A673 (cell line): ENCODE data around the gene ADO. TPM values are rescaled to one million over a fixed set of nuclear protein-coding genes. Genes with fewer than 3 reads are reported as not detected.

Source experiments
- BruUV-seq: library from RNA; stranded (reverse); fragments of 400-500 nt; replicated peaks from 2 replicates; lab custom pipeline; 2021; lab: Mats Ljungman, UMichigan
- CTCF ChIA-PET: fragments of 300-600 bp; sonication (Branson Sonifier 250); formaldehyde crosslinking; loops from one replicate; lab custom pipeline; 2022; ENCODE audit warnings: antibody characterized with exemption; lab: Charles Lee
- POLR2A ChIA-PET: fragments of 300-600 bp; sonication (Branson Sonifier 250); formaldehyde crosslinking; loops from one replicate; lab custom pipeline; 2022; ENCODE audit warnings: antibody characterized with exemption; ENCODE audit not compliant: low non-redundant PET; lab: Charles Lee
- DNase-seq: peaks from one replicate; pipeline ENCODE4 v3.0.0-alpha.2; 2015; ENCODE audit warnings: low spot score
- H3K27ac ChIP-seq: fragments of 200-600 bp; sonication (generic); 2 replicates; pipeline ENCODE4 v1.5.1; 2016; ENCODE audit warnings: mixed run types, low read depth, mild to moderate bottlenecking, mixed read lengths, antibody characterized with exemption, low read length; ENCODE audit not compliant: poor library complexity, severe bottlenecking
- H3K27me3 ChIP-seq: fragments of 200-600 bp; sonication (generic); replicated peaks from 2 replicates; pipeline ENCODE4 v1.6.1; 2017; ENCODE audit warnings: mixed run types, low read depth, mild to moderate bottlenecking, mixed read lengths, antibody characterized with exemption, low read length; ENCODE audit not compliant: insufficient read depth, poor library complexity
- H3K36me3 ChIP-seq: fragments of 200-600 bp; sonication (generic); 2 replicates; pipeline ENCODE4 v1.6.1; 2016; ENCODE audit warnings: mixed run types, mild to moderate bottlenecking, mixed read lengths, antibody characterized with exemption, low read length; ENCODE audit not compliant: insufficient read depth, poor library complexity, severe bottlenecking
- H3K4me1 ChIP-seq: fragments of 200-600 bp; sonication (generic); 2 replicates; pipeline ENCODE4 v1.6.1; 2017; ENCODE audit warnings: mixed run types, mild to moderate bottlenecking, mixed read lengths, antibody characterized with exemption, low read length; ENCODE audit not compliant: insufficient read depth, poor library complexity, severe bottlenecking
- H3K4me3 ChIP-seq: fragments of 200-600 bp; sonication (generic); 2 replicates; pipeline ENCODE4 v1.5.1; 2016; ENCODE audit warnings: low read depth, mixed run types, mild to moderate bottlenecking, mixed read lengths, low read length; ENCODE audit not compliant: poor library complexity, severe bottlenecking
- H3K9me3 ChIP-seq: fragments of 200-600 bp; sonication (generic); 2 replicates; pipeline ENCODE4 v1.6.1; 2016; ENCODE audit warnings: mixed run types, low read depth, mild to moderate bottlenecking, mixed read lengths, antibody characterized with exemption, low read length; ENCODE audit not compliant: poor library complexity, severe bottlenecking
- EZH2 ChIP-seq: fragments of 200-600 bp; sonication (generic); IDR thresholded peaks from 2 replicates; pipeline ENCODE4 v1.6.1; 2017; ENCODE audit warnings: borderline replicate concordance, low read depth, mild to moderate bottlenecking, mixed read lengths, antibody characterized with exemption, low read length; ENCODE audit not compliant: poor library complexity, severe bottlenecking
- intact Hi-C: fragments of 100-400 bp; cut with micrococcal nuclease; formaldehyde crosslinking; loops from one replicate; pipeline ENCODE4 v1.10.0; 2022; ENCODE audit not compliant: unreplicated experiment
- total RNA-seq: library from RNA; stranded (reverse); gene quantifications from 2 replicates; pipeline ENCODE4 v1.2.3, GENCODE V29; 2021
- TF ChIP-seq, protein P1 (sequence below): fragments of 300-800, 200-600 bp; sonication (generic); conservative IDR thresholded peaks from 2 replicates; pipeline ENCODE4 v1.5.1; 2017; ENCODE audit warnings: low read depth, mild to moderate bottlenecking, antibody characterized with exemption, low read length, moderate library complexity, mixed read lengths

Gene ADO
- total RNA-seq, 1 experiment from 2014 or later, result 38.4 TPM

DNA sequence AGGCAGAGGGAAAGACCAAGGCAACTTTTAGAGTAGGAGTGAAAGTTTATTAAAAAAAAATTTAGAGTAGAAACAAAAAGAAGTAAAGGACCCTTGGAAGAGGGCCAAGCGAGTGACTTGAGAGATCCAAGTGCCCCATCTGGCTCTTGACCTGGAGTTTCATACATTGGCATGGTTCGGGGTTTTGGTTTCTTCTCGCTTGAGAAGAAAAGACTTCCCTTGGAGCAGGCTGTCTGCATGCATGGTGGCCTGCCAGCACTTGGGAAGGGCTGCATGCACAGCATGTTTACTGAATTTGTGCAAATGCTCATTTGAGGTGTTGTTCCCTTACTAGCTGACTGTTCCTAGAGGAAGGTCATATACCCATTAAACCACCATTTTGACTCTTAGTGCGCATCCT is 8.8 kb upstream of the ADO start:
- Histone ChIP-seq H3K9me3 (no peaks in the 10 kb centered on the region), H3K27ac (no peak overlapping the region), H3K36me3 (no peaks in the 10 kb centered on the region), H3K4me1 (no peaks in the 10 kb centered on the region), H3K4me3 (no peak overlapping the region), H3K27me3 (no peaks in the 10 kb centered on the region)
- intact Hi-C loops, result no loop called here
- no TSS peak for BruUV-seq
- POLR2A ChIA-PET, result no interaction called here
- CTCF ChIA-PET, result no interaction called here
- TF ChIP-seq EZH2, result no peak
- TF ChIP-seq, protein P1, sequence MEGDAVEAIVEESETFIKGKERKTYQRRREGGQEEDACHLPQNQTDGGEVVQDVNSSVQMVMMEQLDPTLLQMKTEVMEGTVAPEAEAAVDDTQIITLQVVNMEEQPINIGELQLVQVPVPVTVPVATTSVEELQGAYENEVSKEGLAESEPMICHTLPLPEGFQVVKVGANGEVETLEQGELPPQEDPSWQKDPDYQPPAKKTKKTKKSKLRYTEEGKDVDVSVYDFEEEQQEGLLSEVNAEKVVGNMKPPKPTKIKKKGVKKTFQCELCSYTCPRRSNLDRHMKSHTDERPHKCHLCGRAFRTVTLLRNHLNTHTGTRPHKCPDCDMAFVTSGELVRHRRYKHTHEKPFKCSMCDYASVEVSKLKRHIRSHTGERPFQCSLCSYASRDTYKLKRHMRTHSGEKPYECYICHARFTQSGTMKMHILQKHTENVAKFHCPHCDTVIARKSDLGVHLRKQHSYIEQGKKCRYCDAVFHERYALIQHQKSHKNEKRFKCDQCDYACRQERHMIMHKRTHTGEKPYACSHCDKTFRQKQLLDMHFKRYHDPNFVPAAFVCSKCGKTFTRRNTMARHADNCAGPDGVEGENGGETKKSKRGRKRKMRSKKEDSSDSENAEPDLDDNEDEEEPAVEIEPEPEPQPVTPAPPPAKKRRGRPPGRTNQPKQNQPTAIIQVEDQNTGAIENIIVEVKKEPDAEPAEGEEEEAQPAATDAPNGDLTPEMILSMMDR, result no peak
- DNase-seq, result no peak

DNA sequence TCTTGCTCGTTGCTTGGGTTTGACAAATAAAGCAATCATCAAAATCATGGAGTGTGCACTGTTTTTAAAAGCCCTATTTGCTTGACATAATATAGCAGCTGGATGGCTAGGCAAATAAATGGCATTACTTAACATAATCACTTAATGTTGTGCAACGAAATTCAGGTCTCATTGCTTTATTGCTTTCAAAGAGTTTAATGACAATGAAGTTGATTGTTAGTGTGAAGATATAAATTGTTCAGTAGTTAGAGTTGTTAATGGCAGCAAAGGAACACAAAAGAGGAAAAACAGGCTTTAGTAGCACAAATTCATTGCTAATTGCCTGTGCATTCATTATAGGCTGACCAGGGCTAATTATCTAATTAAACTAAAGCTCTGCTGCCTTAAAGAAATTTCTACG is 7.6 kb upstream of the ADO start:
- H3K4me1 ChIP-seq, result no peaks in the 10 kb centered on the region
- no TSS peak for BruUV-seq
- no peaks in the 10 kb centered on the region for H3K27me3 ChIP-seq
- no peak for DNase-seq
- no peak overlapping the region for H3K4me3 ChIP-seq
- ChIA-PET CTCF (no interaction called here), POLR2A (no interaction called here)
- intact Hi-C loops, result no loop called here
- H3K36me3 ChIP-seq, result no peaks in the 10 kb centered on the region
- H3K9me3 ChIP-seq, result no peaks in the 10 kb centered on the region
- H3K27ac ChIP-seq, result no peak overlapping the region
- TF ChIP-seq, protein P1, result no peak
- no peak for TF ChIP-seq EZH2

DNA sequence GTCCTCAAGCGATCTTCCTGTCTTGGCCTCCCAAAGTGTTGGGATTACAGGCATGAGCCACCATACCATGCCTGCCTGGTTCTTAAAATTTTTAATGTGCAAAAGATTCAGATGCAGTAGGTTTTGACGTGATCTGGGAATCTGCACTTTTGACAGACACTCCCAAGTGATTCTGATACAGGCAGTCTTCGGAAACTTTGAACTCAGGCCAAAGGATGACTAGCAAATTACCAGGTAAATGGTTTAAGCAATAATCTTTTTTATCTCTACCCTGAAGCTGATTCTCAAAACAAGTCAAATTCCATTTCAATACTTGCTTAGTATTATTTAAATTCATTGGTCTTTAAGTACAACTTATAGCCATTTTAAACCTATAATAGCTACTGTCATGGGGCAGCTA is 2.6 kb upstream of the ADO start:
- POLR2A ChIA-PET, result no interaction called here
- intact Hi-C loops, result no loop called here
- no peaks in the 10 kb centered on the region for H3K27me3 ChIP-seq
- H3K36me3 ChIP-seq, result no peaks in the 10 kb centered on the region
- no peak overlapping the region for H3K27ac ChIP-seq
- CTCF ChIA-PET, result no interaction called here
- H3K4me3 ChIP-seq, result no peak overlapping the region
- peaks cover 10% of the 10 kb centered on the region for H3K4me1 ChIP-seq
- H3K9me3 ChIP-seq, result no peaks in the 10 kb centered on the region
- no peak for TF ChIP-seq EZH2
- TF ChIP-seq, protein P1, result no peak
- no peak for DNase-seq
- BruUV-seq, result no TSS peak
